B cell (primary cell): ENCODE measurements around the gene HOGA1. TPM values are rescaled to one million over a fixed set of nuclear protein-coding genes. Genes with fewer than 3 reads are reported as not detected.

Source experiments
- ATAC-seq: fragments of 200-7000 bp; cut with Tn5 transposase; one replicate; pipeline ENCODE4 v1.10.0; 2021; ENCODE audit warnings: low read depth, mild to moderate bottlenecking, moderate number of reproducible peaks, moderate library complexity
- CTCF ChIA-PET: fragments of 350-600 bp; sonication (Branson Sonifier 250); formaldehyde crosslinking; loops from one replicate; lab custom pipeline; 2021; ENCODE audit warnings: antibody characterized with exemption, inconsistent platforms; lab: Charles Lee
- POLR2A ChIA-PET: fragments of 350-600 bp; sonication (Branson Sonifier 250); formaldehyde crosslinking; loops from one replicate; lab custom pipeline; 2021; ENCODE audit warnings: antibody characterized with exemption; lab: Charles Lee
- DNase-seq: peaks from one replicate; pipeline ENCODE4 v3.0.0; 2013
- H2AFZ ChIP-seq: 2 replicates; pipeline ENCODE4 v1.6.1; 2012; ENCODE audit warnings: mild to moderate bottlenecking, low read depth, low read length; ENCODE audit not compliant: insufficient read depth, poor library complexity, severe bottlenecking
- H3K27ac ChIP-seq, 2 donors: 1 replicate in 1 of 2; 2 replicates in 1 of 2; pipeline ENCODE4 v1.5.1; 2012 to 2013; ENCODE audit warnings: low read length in 2 of 2, mild to moderate bottlenecking in 2 of 2, moderate library complexity in 1 of 2
- H3K27me3 ChIP-seq, 4 experiments: fragments of 200-600 bp in 1 of 4; sonication (generic) in 1 of 4; replicated peaks in 1 of 4; 1 replicate in 2 of 4; 2 replicates in 2 of 4; pipeline versions ENCODE4 v1.6.1 to v1.7.0; 2013 to 2016; ENCODE audit warnings: low read length in 3 of 4, mild to moderate bottlenecking in 2 of 4, mixed read lengths in 1 of 4, moderate library complexity in 1 of 4; ENCODE audit not compliant: insufficient read depth in 4 of 4, control insufficient read depth in 3 of 4; ENCODE audit errors: control extremely low read depth in 1 of 4
- H3K36me3 ChIP-seq, 2 experiments: replicated peaks in 1 of 2; 1 replicate in 1 of 2; 2 replicates in 1 of 2; pipeline versions ENCODE4 v1.6.1 to v1.7.1; 2013; ENCODE audit warnings: low read length in 1 of 2; ENCODE audit not compliant: insufficient read depth in 2 of 2, control insufficient read depth in 1 of 2; ENCODE audit errors: control extremely low read depth in 1 of 2, extremely low read depth in 1 of 2
- H3K4me1 ChIP-seq, 2 donors: fragments of 200-600 bp in 1 of 2; sonication (generic) in 1 of 2; 1 replicate in 1 of 2; 2 replicates in 1 of 2; pipeline versions ENCODE4 v1.5.1 to v1.6.1; 2013 to 2017; ENCODE audit warnings: low read length in 2 of 2; ENCODE audit not compliant: control insufficient read depth in 2 of 2, insufficient read depth in 2 of 2
- H3K4me2 ChIP-seq: replicated peaks from 2 replicates; pipeline ENCODE3; 2012; ENCODE audit warnings: mild to moderate bottlenecking, low read depth, low read length; ENCODE audit not compliant: poor library complexity, severe bottlenecking
- H3K4me3 ChIP-seq, 5 experiments: fragments of 200-600 bp in 1 of 5; sonication (generic) in 1 of 5; 1 replicate in 3 of 5; 2 replicates in 2 of 5; pipeline versions ENCODE4 v1.5.1 to v1.7.0; 2011 to 2016; ENCODE audit warnings: low read length in 4 of 5, mild to moderate bottlenecking in 4 of 5, low read depth in 2 of 5, control low read depth in 1 of 5, moderate library complexity in 1 of 5; ENCODE audit not compliant: insufficient read depth in 1 of 5; ENCODE audit errors: control extremely low read depth in 1 of 5, extremely low read depth in 1 of 5
- H3K79me2 ChIP-seq: fragments of 200-600 bp; sonication (generic); one replicate; pipeline ENCODE4 v1.6.0; 2016; ENCODE audit warnings: low read length; ENCODE audit not compliant: control insufficient read depth, insufficient read depth
- H3K9ac ChIP-seq: fragments of 200-600 bp; sonication (generic); 2 replicates; pipeline ENCODE4 v1.6.1; 2017; ENCODE audit warnings: mild to moderate bottlenecking, low read length, moderate library complexity
- H3K9me3 ChIP-seq, 3 donors: one replicate each; pipeline versions ENCODE4 v1.6.1 to v1.7.1; 2013; ENCODE audit warnings: low read length in 2 of 3; ENCODE audit not compliant: control insufficient read depth in 2 of 3, insufficient read depth in 1 of 3; ENCODE audit errors: control extremely low read depth in 1 of 3
- H4K20me1 ChIP-seq: 2 replicates; pipeline ENCODE4 v1.6.0; 2012; ENCODE audit warnings: mild to moderate bottlenecking, low read length; ENCODE audit not compliant: insufficient read depth, control insufficient read depth, poor library complexity, severe bottlenecking
- H3K27ac Mint-ChIP-seq: one replicate; pipeline ENCODE4 v1.8.0; 2021; ENCODE audit warnings: mixed read lengths
- H3K27me3 Mint-ChIP-seq: one replicate; pipeline ENCODE4 v1.8.0; 2021; ENCODE audit warnings: mixed read lengths
- H3K4me1 Mint-ChIP-seq: one replicate; pipeline ENCODE4 v1.8.0; 2021; ENCODE audit warnings: mixed read lengths
- H3K4me3 Mint-ChIP-seq: one replicate; pipeline ENCODE4 v1.8.0; 2021; ENCODE audit warnings: mixed read lengths
- H3K9me3 Mint-ChIP-seq: one replicate; pipeline ENCODE4 v1.8.0; 2022; ENCODE audit warnings: mixed read lengths; ENCODE audit not compliant: insufficient read depth
- CTCF ChIP-seq: fragments of 200-600 bp; IDR thresholded peaks from one replicate; pipeline ENCODE4 v1.8.0; 2022; ENCODE audit warnings: antibody characterized with exemption, mild to moderate bottlenecking
- EZH2 ChIP-seq: IDR thresholded peaks from 2 replicates; pipeline ENCODE4 v1.6.1; 2012; ENCODE audit warnings: borderline replicate concordance, low read depth, mild to moderate bottlenecking, moderate library complexity, low read length; ENCODE audit not compliant: insufficient read depth, poor library complexity, severe bottlenecking
- WGBS: methylation state at CpG from one replicate; pipeline ENCODE4 v1.1.5; 2013; ENCODE audit warnings: missing lambda C conversion rate; ENCODE audit not compliant: insufficient coverage; 5-methylcytosine and 5-hydroxymethylcytosine counted together
- intact Hi-C: fragments of 100-400 bp; cut with micrococcal nuclease; formaldehyde crosslinking; loops from one replicate; pipeline ENCODE4 v1.10.0; 2022
- polyA plus RNA-seq: library from polyadenylated mRNA; depleted of rRNA; stranded (reverse); fragments of >200 nt; gene quantifications from 2 replicates; pipeline ENCODE4 v1.2.3, GENCODE V29; 2012
- total RNA-seq, 2 donors: library from RNA; stranded (reverse); fragments of 120-200 nt in 1 of 2; gene quantifications; 1 replicate in 1 of 2; 2 replicates in 1 of 2; pipeline versions ENCODE4 v1.2.3 to v1.2.4, GENCODE V29; 2013 to 2022

HOGA1 gene
- total and polyA plus RNA-seq, 2 donors (not counting 1 experiment from before 2014, with no cell fraction given), result not detected

GRCh38 chr10:97585439-97585811 is 1.2 kb downstream of the HOGA1 start:
- 93% methylated on average over 4 of the region's 5 CpGs for WGBS
- no peaks in the 10 kb centered on the region for H3K9me3 Mint-ChIP-seq
- H3K4me3 ChIP-seq, result no peak overlapping the region
- no peak overlapping the region for H3K4me3 Mint-ChIP-seq
- CTCF ChIA-PET, result no interaction called here
- POLR2A ChIA-PET, result no interaction called here
- no peaks in the 10 kb centered on the region for H3K4me1 Mint-ChIP-seq
- no peaks in the 10 kb centered on the region for H3K79me2 ChIP-seq
- H3K27me3 Mint-ChIP-seq, result peaks cover 3% of the 10 kb centered on the region
- H3K27me3 ChIP-seq, result no peaks in the 10 kb centered on the region
- H3K27ac ChIP-seq, result no peak overlapping the region
- H3K27ac Mint-ChIP-seq, result no peak overlapping the region
- no peak overlapping the region for H3K9ac ChIP-seq
- H3K4me1 ChIP-seq, result no peaks in the 10 kb centered on the region
- H3K4me2 ChIP-seq, result no peak overlapping the region
- TF ChIP-seq CTCF, result no peak
- no peak for TF ChIP-seq EZH2
- no peak overlapping the region for H2AFZ ChIP-seq
- intact Hi-C loops, result no loop called here
- no peaks in the 10 kb centered on the region for H3K36me3 ChIP-seq
- H4K20me1 ChIP-seq, result no peaks in the 10 kb centered on the region
- ATAC-seq, result no peak
- no peaks in the 10 kb centered on the region for H3K9me3 ChIP-seq
- DNase-seq, result no peak

GRCh38 chr10:97587183-97587582 is 3.0 kb downstream of the HOGA1 start:
- TF ChIP-seq EZH2, result no peak
- no peak for TF ChIP-seq CTCF
- H2AFZ ChIP-seq, result no peak overlapping the region
- H3K4me1 ChIP-seq, result no peaks in the 10 kb centered on the region
- no peaks in the 10 kb centered on the region for H3K36me3 ChIP-seq
- no peaks in the 10 kb centered on the region for H3K4me1 Mint-ChIP-seq
- intact Hi-C loops, result no loop called here
- no peaks in the 10 kb centered on the region for H3K9me3 Mint-ChIP-seq
- ATAC-seq, result no peak
- no peaks in the 10 kb centered on the region for H3K9me3 ChIP-seq
- no peak overlapping the region for H3K9ac ChIP-seq
- ChIA-PET CTCF (interaction anchor here (1.3 kb wide), 1 partner anchor 15 kb away, joined by 3 read pairs; the partner anchor contains the start of gene ANKRD2), POLR2A (no interaction called here)
- H3K27me3 ChIP-seq, result no peaks in the 10 kb centered on the region
- H3K4me3 ChIP-seq, result no peak overlapping the region
- no peaks in the 10 kb centered on the region for H4K20me1 ChIP-seq
- DNase-seq, result no peak
- H3K79me2 ChIP-seq, result no peaks in the 10 kb centered on the region
- no peak overlapping the region for H3K27ac ChIP-seq
- H3K27me3 Mint-ChIP-seq, result peaks cover 3% of the 10 kb centered on the region
- H3K27ac Mint-ChIP-seq, result no peak overlapping the region
- H3K4me2 ChIP-seq, result no peak overlapping the region
- no peak overlapping the region for H3K4me3 Mint-ChIP-seq
- whole genome bisulfite sequencing, result 91% methylated on average over 2 of the region's 2 CpGs
